GM19043 (cell line): ENCODE data around the gene USP6NL.

ENCODE experiments used
- ATAC-seq: cut with Tn5 transposase; IDR thresholded peaks from one replicate; pipeline ENCODE4 v1.9.1; 2021; ENCODE audit warnings: low read depth; ENCODE audit not compliant: unreplicated experiment

USP6NL gene

DNA sequence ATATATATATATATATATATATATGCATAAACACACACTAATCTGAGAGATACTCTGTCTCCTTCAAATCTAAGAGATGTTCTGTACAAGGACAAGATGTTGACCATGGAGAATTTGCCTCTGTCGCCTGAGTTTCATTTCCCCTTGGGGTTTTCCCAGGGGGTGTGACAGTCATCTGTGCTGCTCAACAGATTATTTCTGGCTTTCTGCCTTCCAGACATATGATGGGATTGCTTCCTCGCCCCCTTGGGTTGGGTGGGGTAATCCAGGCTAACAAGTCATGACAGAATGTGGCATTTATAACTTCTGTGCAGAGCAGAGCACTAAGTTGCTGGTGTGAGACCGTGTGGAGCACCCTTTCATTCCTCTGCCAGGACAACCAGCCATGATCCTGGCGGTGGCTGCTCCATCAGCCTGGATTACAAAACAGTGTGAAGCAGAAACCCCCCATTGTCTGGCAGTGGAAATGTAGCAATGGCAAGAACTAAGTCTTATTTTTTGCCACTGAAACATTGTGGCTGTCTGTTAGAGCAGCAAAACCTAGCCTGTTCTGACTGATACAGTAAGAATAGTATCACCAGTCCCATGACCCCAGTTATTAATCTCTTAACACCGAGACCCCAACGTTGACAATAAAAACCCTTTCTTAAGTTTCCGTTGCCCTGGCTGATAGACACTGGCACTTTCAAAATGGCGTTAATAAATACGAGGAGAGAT, 13.7 kb upstream of the USP6NL start:
- peak; percentile 77 for ATAC-seq

DNA sequence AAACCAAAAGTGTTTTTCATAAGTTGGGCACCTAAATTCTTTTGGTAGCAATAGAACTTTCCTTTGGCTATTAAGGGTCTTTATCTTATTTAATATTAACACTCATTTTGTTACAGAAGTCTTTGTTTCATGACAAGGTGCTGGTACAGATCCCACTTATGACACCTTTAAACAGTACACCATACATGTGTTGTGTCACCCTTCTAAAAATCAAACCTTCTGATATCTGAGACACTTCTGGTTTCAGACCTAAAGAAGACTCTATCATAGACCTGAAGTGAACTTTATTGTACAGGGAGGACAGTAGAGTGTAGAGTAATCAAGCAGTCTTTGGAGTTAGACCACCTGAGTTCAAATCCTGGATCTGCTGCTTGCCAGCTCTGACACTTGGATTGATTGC, 5.8 kb upstream of the USP6NL start:
- no peak for ATAC-seq

DNA sequence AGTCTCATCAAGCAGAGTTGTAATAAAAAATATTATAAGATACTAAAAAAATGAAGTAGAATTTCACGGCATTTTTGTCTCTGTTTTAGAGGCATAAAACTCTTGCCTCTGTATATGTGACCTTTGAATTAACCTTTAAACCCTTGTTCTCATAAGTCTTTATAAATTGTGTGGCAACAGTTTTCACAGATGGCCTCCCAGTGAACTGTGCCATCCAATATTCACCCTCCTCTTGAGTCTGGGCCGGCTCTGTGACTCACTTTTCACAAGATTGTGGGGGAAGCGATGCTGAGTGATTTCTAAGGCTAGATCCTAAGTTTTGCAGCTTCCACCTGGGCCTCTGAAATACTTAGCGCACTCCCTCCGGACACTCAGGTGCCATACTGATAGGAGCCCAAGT, 4.6 kb upstream of the USP6NL start:
- ATAC-seq: no peak

DNA sequence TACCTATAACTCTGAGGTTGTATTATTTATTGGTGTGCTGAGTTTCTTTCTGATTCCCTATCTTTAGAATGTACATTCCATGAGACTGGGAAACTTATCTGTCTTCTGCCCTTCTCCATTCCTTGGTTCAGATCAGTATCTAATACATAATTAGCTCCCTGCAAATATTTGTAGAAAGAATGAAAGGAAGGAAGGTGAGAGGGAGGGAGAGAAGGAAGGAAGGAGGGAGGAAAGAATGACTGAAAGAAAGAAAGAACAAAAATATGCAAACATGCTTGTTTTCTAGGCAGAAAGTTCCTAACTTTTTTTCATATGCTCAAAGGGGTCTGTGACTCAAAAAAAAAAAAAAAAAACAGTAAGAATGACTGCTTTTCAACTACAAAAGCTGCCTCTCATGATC, 3.9 kb upstream of the USP6NL start:
- ATAC-seq: no peak

GRCh38 chr10:11612021-11613001, 861 bp upstream of the USP6NL start:
- no peak for ATAC-seq

DNA sequence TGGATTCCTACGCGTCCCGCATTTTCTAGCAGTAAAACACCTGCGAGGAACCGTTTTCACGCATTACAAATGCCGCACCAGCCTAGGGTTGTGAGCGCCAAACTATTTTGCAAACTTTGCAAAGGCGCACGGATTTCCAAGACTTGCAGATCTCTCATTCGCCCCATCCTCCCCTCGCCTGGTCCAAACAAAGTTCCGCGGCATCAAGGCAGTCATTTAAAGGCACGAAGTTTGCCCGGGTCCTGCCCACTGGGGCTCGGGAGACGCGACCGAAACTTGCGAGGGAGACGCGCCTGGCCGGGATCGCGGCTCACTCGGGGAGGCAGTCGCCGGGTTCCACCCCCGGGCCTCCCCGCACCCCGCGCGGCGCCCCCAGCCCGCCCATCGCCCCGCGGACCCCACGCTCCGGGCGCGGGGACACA, 613 bp downstream of the USP6NL start:
- no peak for ATAC-seq

DNA sequence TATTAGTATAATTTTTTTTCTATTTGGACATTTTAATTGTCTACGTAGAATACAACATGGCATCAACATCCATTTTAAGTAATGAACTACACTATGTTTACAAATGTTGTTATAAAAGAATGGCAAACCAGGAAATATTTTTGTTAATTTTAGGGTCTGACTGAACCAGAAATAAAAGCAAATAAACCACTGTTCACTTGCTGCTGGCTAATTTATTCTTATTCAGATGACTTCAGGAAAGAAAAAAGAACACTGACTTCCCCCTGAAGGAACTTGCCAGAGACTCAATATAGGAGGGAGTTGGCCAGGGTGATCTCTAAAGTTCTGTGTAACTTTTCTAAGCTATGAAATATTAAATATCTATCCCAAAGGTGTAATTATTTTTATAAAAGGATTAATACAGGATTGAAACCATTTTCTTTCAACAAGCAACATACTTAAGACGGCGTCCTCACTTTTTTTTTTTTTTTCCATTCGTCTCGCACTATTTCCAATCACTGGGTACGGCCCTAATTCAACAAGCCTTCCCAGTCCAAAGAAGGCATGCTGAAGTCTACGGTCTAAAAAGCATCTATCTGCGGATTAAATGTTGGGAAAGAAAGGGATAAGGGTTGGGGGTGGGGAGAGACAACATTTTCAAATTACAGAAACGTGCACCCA, 1.2 kb downstream of the USP6NL start:
- no peak for ATAC-seq

DNA sequence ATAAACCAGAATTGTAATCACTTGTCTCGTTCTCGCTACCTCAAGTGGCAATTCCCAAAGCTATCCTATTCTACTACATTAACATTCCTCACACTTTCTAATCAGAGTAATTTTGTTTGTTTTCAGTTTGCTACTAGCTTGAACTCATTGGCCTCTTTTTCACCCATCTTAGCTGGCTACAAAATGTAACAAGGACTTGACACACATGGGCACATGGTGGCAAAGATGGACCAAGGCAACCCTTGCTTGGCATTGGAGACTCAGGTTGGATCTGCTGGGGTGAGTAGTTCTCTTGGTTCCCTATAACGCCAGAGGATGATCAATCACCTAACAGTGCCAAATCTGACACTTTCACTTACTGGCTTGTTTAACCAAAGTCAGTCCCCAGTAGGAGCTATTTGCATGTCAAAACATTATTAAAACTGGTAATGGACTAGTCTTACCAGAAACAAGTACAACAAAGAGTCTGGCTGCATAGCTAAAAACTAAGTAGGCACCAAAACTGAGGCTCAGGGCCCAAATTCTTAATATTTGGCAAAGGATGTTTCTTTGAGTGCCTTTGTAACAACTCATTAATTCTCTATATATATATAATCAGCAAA, 1.9 kb downstream of the USP6NL start:
- ATAC-seq: no peak

DNA sequence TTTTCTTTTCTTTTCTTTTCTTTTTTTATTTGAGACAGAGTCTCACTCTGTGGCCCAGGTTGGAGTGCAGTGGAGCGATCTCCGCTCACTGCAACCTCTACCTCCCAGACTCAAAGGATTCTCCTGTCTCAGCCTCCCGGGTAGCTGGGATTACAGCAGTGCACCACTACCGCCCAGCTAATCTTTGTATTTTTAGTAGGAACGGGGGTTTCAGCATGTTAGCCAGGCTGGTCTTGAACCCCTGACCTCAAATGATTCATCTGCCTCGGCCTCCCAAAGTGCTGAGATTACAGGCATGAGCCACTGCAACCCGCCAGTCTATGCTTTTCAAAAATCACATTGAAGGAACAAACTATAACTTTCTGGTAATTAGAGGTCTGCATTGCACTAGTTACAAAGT, 2.4 kb downstream of the USP6NL start:
- ATAC-seq: no peak

DNA sequence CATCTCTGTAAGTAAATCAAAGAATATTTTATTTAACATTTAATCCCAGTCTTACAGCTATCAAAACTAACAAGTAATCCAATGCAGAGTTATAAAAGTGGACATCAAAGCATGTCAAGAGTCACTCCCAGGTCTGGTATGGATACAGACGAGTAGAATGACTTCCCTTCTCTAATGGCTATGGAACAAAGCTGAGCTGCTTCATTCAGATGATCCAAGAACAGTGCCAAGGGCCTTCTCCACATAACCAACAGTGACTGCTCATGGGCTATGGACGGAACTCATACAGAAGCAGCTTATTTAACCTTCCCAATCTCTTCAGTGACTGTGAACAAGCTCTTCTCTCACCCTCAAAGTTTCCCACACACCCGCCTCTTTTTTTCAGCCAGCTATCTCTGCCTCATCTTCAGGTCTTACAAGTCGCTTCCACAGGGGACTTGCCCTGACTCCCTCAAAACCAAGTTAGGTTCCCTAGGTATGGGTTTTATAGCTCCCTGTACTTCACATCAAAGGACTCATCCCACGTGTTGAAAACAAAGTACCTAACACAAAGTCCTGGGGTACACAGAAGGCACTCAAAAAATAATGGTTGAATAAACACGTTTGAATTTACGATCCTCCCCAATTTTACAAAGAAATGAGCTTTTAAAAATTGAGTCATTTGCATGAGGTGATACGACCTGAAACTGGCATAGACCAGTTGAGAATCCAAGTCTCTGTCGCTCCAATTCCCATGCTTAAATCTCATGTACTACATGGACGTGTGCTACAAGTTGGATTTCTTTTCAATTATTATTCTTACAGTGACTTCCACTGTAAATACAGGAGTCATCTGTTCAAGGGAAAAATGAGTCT, 3.1 kb downstream of the USP6NL start:
- no peak for ATAC-seq

DNA sequence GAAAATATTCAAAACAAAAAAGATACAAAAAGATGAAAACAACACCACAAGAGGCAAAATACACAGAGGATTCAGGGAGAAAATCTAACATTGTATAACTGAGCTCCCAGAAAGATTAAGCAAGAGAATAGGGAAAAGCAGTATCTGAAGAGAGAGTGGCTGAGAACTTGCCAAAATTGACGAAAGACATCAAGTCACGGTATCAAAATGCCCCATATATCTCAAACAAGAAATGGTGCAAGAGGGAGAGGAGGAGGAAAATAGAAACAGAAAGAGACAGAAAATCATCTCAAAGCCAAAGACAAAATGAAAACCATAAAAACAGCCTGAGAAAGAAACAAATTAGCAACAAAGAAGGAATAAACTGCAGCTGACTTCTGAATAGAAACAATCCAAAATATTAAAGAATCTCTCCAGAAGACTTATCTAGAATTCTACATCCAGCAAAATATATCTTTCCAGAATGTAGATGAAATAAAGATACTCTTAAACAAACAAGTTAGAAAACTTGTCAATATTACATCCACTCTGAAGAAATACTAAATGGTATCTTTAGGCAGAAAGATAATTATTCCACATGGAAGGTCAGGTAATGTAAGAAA, 5.5 kb downstream of the USP6NL start:
- no peak for ATAC-seq

DNA sequence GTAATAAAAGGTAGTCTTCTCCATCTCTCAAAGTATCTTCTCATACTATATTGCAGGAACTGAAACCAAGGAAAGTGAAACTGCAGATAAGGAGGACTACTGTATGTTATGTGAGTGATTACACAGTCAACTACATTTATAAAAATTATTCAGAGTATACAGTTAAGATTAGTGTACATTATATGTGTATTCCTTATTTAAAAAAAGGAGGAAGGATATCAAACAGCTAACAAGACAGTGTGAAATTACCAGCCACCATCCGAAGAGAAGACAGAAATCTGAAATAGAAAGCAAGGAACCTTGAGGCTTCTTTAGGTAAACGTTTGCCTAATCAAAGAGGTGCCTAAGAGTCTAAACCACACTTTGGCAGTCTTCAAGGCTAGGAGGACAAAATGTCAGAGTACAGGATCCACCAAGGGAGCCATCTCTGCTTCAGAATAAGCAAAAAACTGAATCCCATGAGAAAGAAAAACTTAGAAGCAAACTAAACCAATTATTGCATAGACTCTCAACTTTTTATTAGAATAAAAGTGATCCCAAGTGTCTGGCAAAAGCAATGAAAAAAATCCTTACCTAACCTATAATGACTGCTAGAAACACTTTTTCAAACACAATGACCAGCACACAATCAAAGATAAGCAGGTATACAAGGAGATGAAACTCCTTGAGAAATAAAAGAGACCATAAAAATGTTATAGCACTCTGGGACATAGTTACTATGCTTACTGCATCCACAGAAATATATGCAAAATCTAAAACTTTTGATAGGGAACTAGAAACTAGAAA, 6.4 kb downstream of the USP6NL start:
- ATAC-seq: no peak

GRCh38 chr10:11603741-11604140, 7.7 kb downstream of the USP6NL start:
- no peak for ATAC-seq

- no peak for ATAC-seq
These were observed 8.4 kb downstream of the USP6NL start for GRCh38 chr10:11602919-11603523.

GRCh38 chr10:11602358-11602757, 9.1 kb downstream of the USP6NL start:
- ATAC-seq: peak; percentile 35

GRCh38 chr10:11601670-11602069, 9.8 kb downstream of the USP6NL start:
- no peak for ATAC-seq

DNA sequence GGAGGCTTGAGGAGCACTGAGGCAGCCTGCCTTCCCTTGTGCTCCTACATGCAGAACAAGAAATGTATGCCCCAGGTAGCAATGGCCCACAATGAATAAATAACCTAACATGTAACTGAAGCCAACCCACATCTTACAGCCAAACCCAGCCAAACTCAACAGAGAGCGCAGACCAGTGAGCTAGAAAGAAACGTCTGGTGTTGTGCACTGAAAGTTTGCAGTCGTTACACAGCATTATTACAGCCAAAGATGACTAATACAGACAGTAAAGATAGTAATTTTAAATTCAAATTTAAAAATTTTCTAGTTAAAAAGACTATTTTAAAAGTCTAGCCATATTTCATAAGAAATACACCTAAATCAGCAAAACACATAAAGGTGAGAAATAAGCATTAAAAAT, 11.2 kb downstream of the USP6NL start:
- no peak for ATAC-seq

GRCh38 chr10:11598712-11599397, 12.6 kb downstream of the USP6NL start:
- ATAC-seq: no peak
